OCI-LY7 (cell line): ENCODE measurements around the gene TEKTIP1.
"Not testable (repeated sequence)": the region's sequence is repeated elsewhere in the genome, so short reads cannot be mapped to it uniquely, and the experiment has no call there.

Experiments used
- EZH2phosphoT487 ChIP-seq: fragments of 200-600 bp; sonication (generic); IDR thresholded peaks from 2 replicates; pipeline ENCODE4 v1.6.1; 2018; ENCODE audit warnings: low read depth, borderline replicate concordance, mild to moderate bottlenecking, mixed run types, antibody characterized with exemption, low read length, moderate library complexity, mixed read lengths
- TF ChIP-seq, protein P1 (sequence below): fragments of 200-600 bp; sonication (generic); conservative IDR thresholded peaks from 2 replicates; pipeline ENCODE4 v1.5.1; 2014; ENCODE audit warnings: mild to moderate bottlenecking, antibody characterized with exemption, low read length, moderate library complexity, mixed read lengths

DNA sequence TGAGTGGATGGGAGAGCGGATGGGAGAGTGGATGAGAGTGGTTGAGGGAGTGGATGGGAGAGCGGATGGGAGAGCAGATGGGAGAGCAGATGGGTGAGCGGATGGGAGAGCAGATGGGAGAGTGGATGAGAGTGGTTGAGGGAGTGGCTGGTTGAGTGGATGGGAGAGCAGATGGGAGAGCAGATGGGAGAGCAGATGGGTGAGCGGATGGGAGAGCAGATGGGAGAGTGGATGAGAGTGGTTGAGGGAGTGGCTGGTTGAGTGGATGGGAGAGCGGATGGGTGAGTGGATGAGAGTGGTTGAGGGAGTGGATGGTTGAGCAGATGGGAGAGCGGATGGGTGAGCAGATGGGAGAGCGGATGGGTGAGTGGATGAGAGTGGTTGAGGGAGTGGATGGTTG, 9.7 kb upstream of the TEKTIP1 start:
- TF ChIP-seq, protein P1, sequence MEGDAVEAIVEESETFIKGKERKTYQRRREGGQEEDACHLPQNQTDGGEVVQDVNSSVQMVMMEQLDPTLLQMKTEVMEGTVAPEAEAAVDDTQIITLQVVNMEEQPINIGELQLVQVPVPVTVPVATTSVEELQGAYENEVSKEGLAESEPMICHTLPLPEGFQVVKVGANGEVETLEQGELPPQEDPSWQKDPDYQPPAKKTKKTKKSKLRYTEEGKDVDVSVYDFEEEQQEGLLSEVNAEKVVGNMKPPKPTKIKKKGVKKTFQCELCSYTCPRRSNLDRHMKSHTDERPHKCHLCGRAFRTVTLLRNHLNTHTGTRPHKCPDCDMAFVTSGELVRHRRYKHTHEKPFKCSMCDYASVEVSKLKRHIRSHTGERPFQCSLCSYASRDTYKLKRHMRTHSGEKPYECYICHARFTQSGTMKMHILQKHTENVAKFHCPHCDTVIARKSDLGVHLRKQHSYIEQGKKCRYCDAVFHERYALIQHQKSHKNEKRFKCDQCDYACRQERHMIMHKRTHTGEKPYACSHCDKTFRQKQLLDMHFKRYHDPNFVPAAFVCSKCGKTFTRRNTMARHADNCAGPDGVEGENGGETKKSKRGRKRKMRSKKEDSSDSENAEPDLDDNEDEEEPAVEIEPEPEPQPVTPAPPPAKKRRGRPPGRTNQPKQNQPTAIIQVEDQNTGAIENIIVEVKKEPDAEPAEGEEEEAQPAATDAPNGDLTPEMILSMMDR: not testable (repeated sequence)
- TF ChIP-seq EZH2phosphoT487: not testable (repeated sequence)
